Measurements from ENCODE around the gene ZNF665. TPM values are rescaled to one million over a fixed set of nuclear protein-coding genes. Genes with fewer than 3 reads are reported as not detected.

ZNF665 gene
- total RNA-seq, 1 experiment from 2014 or later, result 0.77 TPM

GRCh38 chr19:53156850-53157249 lies 36.3 kb downstream of the ZNF665 start:
- Histone ChIP-seq H3K9me3 (ENCODE audit: low read length) (peaks cover 16% of the 10 kb centered on the region), H3K27ac (ENCODE audit: low read length) (no peak overlapping the region), H3K4me2 (ENCODE audit: low read length) (peak overlapping the region; percentile 93; the same call in 1 of the 2 replicates), H4K20me1 (ENCODE audit: low read length) (no peaks in the 10 kb centered on the region), H3F3A (ENCODE audit: low read length, unreplicated experiment) (no peaks in the 10 kb centered on the region), H3K4me1 (ENCODE audit: insufficient read depth, low read length) (0 out of 2 replicates have a peak, but pooled peaks cover 10% of the 10 kb centered on the region), H3K9me2 (replicated peaks; ENCODE audit: low read length) (no peaks in the 10 kb centered on the region), H3K36me3 (ENCODE audit: low read depth, low read length) (peaks cover 19% of the 10 kb centered on the region), H2AFZ (ENCODE audit: low read length) (no peak overlapping the region), H3K9ac (ENCODE audit: low read length) (no peak overlapping the region), H3K79me2 (ENCODE audit: low read length) (peaks cover 16% of the 10 kb centered on the region), H3K27me3 (ENCODE audit: low read length) (no peaks in the 10 kb centered on the region), H3K4me3 (ENCODE audit: low read length) (peak overlapping the region; percentile 78; the same call in 1 of the 2 replicates)
- ChIA-PET POLR2A (ENCODE audit: unreplicated experiment) (interaction anchor here (0.6 kb wide), 1 partner anchor 166 kb away, joined by 5 read pairs; no protein-coding TSS in a partner anchor), CTCF (no interaction called here)
- no TSS peak for BruUV-seq (replicated peaks)
- ATAC-seq, result no peak
- TF ChIP-seq CTCF (conservative IDR thresholded peaks at IDR 0.05; ENCODE audit: low read depth, low read length) (no peak), EZH2phosphoT487 (IDR thresholded peaks at IDR 0.05; ENCODE audit: borderline replicate concordance, low read length) (no peak), EZH2 (IDR thresholded peaks at IDR 0.05; ENCODE audit: low read length, unreplicated experiment) (no peak)
- DNase-seq, result no peak
- intact Hi-C loops (cut with micrococcal nuclease), result no loop called here

GRCh38 chr19:53147645-53148044 lies 45.5 kb downstream of the ZNF665 start:
- Histone ChIP-seq H3K9me2 (replicated peaks; ENCODE audit: low read length) (no peaks in the 10 kb centered on the region), H3K27ac (ENCODE audit: low read length) (no peak overlapping the region), H3K9ac (ENCODE audit: low read length) (no peak overlapping the region), H3K4me1 (ENCODE audit: insufficient read depth, low read length) (no peaks in the 10 kb centered on the region), H3K27me3 (ENCODE audit: low read length) (no peaks in the 10 kb centered on the region), H2AFZ (ENCODE audit: low read length) (no peak overlapping the region), H4K20me1 (ENCODE audit: low read length) (no peaks in the 10 kb centered on the region), H3K79me2 (ENCODE audit: low read length) (no peaks in the 10 kb centered on the region), H3K4me2 (ENCODE audit: low read length) (no peak overlapping the region), H3K4me3 (ENCODE audit: low read length) (no peak overlapping the region), H3K36me3 (ENCODE audit: low read depth, low read length) (peaks cover 73% of the 10 kb centered on the region), H3K9me3 (ENCODE audit: low read length) (peaks cover 43% of the 10 kb centered on the region), H3F3A (ENCODE audit: low read length, unreplicated experiment) (no peaks in the 10 kb centered on the region)
- no TSS peak for BruUV-seq (replicated peaks)
- ATAC-seq, result no peak
- TF ChIP-seq CTCF (conservative IDR thresholded peaks at IDR 0.05; ENCODE audit: low read depth, low read length) (no peak), EZH2 (IDR thresholded peaks at IDR 0.05; ENCODE audit: low read length, unreplicated experiment) (no peak), EZH2phosphoT487 (IDR thresholded peaks at IDR 0.05; ENCODE audit: borderline replicate concordance, low read length) (no peak)
- ChIA-PET CTCF (no interaction called here), POLR2A (ENCODE audit: unreplicated experiment) (no interaction called here)
- DNase-seq, result no peak
- intact Hi-C loops (cut with micrococcal nuclease), result no loop called here

GRCh38 chr19:53140351-53140750 lies 52.8 kb downstream of the ZNF665 start:
- Histone ChIP-seq H3K9me2 (replicated peaks; ENCODE audit: low read length) (no peaks in the 10 kb centered on the region), H3K9ac (ENCODE audit: low read length) (no peak overlapping the region), H4K20me1 (ENCODE audit: low read length) (no peaks in the 10 kb centered on the region), H3F3A (ENCODE audit: low read length, unreplicated experiment) (no peaks in the 10 kb centered on the region), H3K4me3 (ENCODE audit: low read length) (no peak overlapping the region), H3K4me2 (ENCODE audit: low read length) (no peak overlapping the region), H3K27ac (ENCODE audit: low read length) (no peak overlapping the region), H3K4me1 (ENCODE audit: insufficient read depth, low read length) (no peaks in the 10 kb centered on the region), H2AFZ (ENCODE audit: low read length) (no peak overlapping the region), H3K79me2 (ENCODE audit: low read length) (no peaks in the 10 kb centered on the region), H3K27me3 (ENCODE audit: low read length) (no peaks in the 10 kb centered on the region), H3K36me3 (ENCODE audit: low read depth, low read length) (peaks cover 46% of the 10 kb centered on the region), H3K9me3 (ENCODE audit: low read length) (peaks cover 60% of the 10 kb centered on the region)
- CTCF ChIA-PET, result no interaction called here
- intact Hi-C loops (cut with micrococcal nuclease), result no loop called here
- TF ChIP-seq EZH2phosphoT487 (IDR thresholded peaks at IDR 0.05; ENCODE audit: borderline replicate concordance, low read length), result no peak
- no peak for TF ChIP-seq CTCF (conservative IDR thresholded peaks at IDR 0.05; ENCODE audit: low read depth, low read length)
- TF ChIP-seq EZH2 (IDR thresholded peaks at IDR 0.05; ENCODE audit: low read length, unreplicated experiment), result no peak
- POLR2A ChIA-PET (ENCODE audit: unreplicated experiment), result no interaction called here
- ATAC-seq (no peak), DNase-seq (no peak)
- BruUV-seq (replicated peaks), result no TSS peak
